K562 (cell line): ENCODE results near the gene MYL12B. TPM values are rescaled to one million over a fixed set of nuclear protein-coding genes. Genes with fewer than 3 reads are reported as not detected.

ENCODE experiments used
- ARID4B ChIP-seq: sonication (generic); formaldehyde crosslinking; IDR thresholded peaks from 2 replicates; pipeline ENCODE4 v1.8.0; 2022; ENCODE audit warnings: mild to moderate bottlenecking, missing genetic modification reagents
- ELF4 ChIP-seq: fragments of 450-650 bp; formaldehyde crosslinking; IDR thresholded peaks from 2 replicates; pipeline ENCODE4 v1.4.0; 2022; ENCODE audit warnings: missing genetic modification characterization
- HEY1 ChIP-seq: fragments of 250-450 bp; sonication (Bioruptor Pico); IDR thresholded peaks from 2 replicates; pipeline ENCODE4 v1.5.0; 2020; ENCODE audit warnings: mild to moderate bottlenecking, moderate library complexity, borderline replicate concordance
- KAT7 ChIP-seq: sonication (generic); formaldehyde crosslinking; IDR thresholded peaks from 2 replicates; pipeline ENCODE4 v1.8.0; 2022; ENCODE audit warnings: missing genetic modification reagents, mild to moderate bottlenecking, borderline replicate concordance
- MGA ChIP-seq: fragments of 450-650 bp; IDR thresholded peaks from 2 replicates; pipeline ENCODE4 v1.6.1; 2016; ENCODE audit warnings: mild to moderate bottlenecking, moderate library complexity
- MYNN ChIP-seq, 2 experiments: sonication (generic); formaldehyde crosslinking in 1 of 2; IDR thresholded peaks; 2 replicates each; pipeline versions ENCODE4 v1.5.0 to v1.6.1; 2016 to 2020; ENCODE audit warnings: antibody characterized with exemption in 1 of 2, missing genetic modification reagents in 1 of 2
- SMARCA5 ChIP-seq: fragments of 450-650 bp; IDR thresholded peaks from 2 replicates; pipeline ENCODE4 v1.6.1; 2016
- U2AF1 ChIP-seq: fragments of 200-400 bp; formaldehyde crosslinking; optimal IDR thresholded peaks from 2 replicates; pipeline ENCODE3; 2017; ENCODE audit warnings: mild to moderate bottlenecking, low read depth, low read length, moderate library complexity
- ZFX ChIP-seq: sonication (generic); formaldehyde crosslinking; IDR thresholded peaks from 2 replicates; pipeline ENCODE4 v1.8.0; 2022; ENCODE audit warnings: mild to moderate bottlenecking, missing genetic modification reagents, moderate library complexity
- polyA plus RNA-seq, 8 experiments: library from polyadenylated mRNA; depleted of rRNA in 4 of 8; stranded (reverse) in 5 of 8; unstranded in 3 of 8; fragments of >200 nt; fragmentation: Nextera tagmentation in 2 of 8; fragmentation: Illumina TruSeq in 1 of 8; extraction: Ambion mirVana in 2 of 8; extraction: Trizol in 1 of 8; gene quantifications; 2 replicates each; pipeline versions ENCODE4 v1.2.1 to v1.2.3, GENCODE V29; 2011 to 2014; ENCODE audit warnings: inconsistent platforms in 1 of 8, missing spikeins in 1 of 8
- total RNA-seq, 7 experiments: library from RNA; depleted of rRNA in 6 of 7; stranded (reverse); fragments of >200 nt in 6 of 7; fragmentation: Illumina TruSeq in 2 of 7; extraction: Trizol in 2 of 7; gene quantifications; 2 replicates each; pipeline versions ENCODE4 v1.2.1 to v1.2.3, GENCODE V29; 2011 to 2021; ENCODE audit warnings: low replicate concordance in 1 of 7

Gene MYL12B
- total and polyA plus RNA-seq, 9 of the 15 experiments (the other 6 are each of a cell fraction or from before 2014, with no cell fraction given), result 220 to 995 (median 463) TPM

GRCh38 chr18:3245853-3246634 lies 15.9 kb upstream of the MYL12B start (continued):
- TF ChIP-seq MGA (no peak), ZFX (CRISPR knock-in tag) (no peak), ARID4B (CRISPR knock-in tag) (no peak; the same call in 1 of the 2 replicates), KAT7 (no peak; the same call in 1 of the 2 replicates), HEY1 (CRISPR knock-in tag) (no peak), MYNN (IDR thresholded peaks at IDR 0.05) (0 out of 2 replicates have a peak, but pooled peaks have one; percentile 33), MYNN (CRISPR knock-in tag; IDR thresholded peaks at IDR 0.05) (no peak), ELF4 (no peak), U2AF1 (no peak), SMARCA5 (peak; percentile 23; the same call in 1 of the 2 replicates)
